GM21717 (cell line): ENCODE data around the gene ABI2.
"Not testable (repeated sequence)": the region's sequence is repeated elsewhere in the genome, so short reads cannot be mapped to it uniquely, and the experiment has no call there.

Source experiments
- ATAC-seq: cut with Tn5 transposase; IDR thresholded peaks from one replicate; pipeline ENCODE4 v1.9.1; 2021; ENCODE audit warnings: mild to moderate bottlenecking, moderate library complexity; ENCODE audit not compliant: unreplicated experiment

ABI2 gene

DNA sequence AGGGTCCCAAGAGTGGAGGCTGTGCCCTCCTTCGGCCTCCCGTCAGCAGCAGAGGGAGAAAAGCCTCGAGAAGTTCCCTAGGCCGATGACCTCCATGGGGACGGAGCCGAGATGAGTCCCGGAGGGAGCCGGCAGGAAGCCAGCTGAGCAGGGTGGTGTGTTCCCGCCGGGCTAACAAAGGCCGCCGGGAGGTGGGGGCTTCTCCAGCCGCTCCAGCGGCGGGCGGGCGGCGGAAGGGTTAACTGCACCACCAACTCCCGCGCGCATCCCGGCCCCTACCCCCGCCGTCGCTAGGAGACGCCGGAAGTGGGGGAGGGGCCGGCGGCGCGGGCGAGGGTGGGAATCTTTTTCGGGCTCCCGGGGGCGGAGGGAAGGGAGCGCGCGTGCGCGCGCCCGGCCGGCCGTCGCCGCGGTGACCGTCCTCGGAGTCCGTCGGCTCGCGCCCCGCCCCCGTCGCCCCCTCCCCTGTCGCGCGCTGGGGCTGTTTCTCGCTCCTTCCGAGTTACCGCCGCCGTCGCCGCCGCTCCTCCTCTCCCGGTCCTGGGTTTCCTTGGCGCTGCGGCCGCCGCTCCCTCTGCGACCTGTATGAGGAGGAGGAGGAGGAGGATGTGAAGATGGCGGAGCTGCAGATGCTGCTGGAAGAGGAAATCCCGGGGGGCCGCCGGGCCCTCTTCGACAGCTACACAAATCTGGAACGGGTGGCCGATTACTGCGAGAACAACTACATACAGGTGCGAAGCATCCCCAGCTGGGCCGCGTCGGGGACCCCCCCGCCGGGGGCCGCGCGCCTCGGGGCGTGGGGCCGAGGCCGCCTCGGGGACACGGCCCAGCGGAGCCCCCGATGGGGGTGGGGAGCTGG is at the start of gene ABI2:
TSS of gene ABI2 (plus strand) at position 494 of the 859 bp plus-strand sequence. CDS start at position 615, 121 bp downstream.
- peak; percentile 69 for ATAC-seq

DNA sequence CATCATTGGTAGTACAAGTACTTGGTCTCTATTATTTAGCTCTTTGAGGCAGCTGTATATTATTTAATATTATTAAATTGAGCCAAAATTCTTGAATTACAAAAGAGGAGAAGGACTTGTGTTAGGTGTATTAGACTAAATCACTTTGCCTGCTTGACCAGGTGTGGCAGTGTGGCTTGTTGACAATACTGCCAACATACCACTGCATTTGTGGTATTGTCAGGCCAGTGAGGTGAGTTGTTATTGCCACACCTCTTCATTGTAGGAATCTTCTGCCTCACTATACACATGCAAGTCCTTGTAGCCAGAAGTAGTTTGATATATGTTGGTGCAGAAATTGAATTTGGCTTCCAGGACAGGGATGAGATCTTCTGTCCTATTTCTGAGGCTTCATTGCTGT is 48.9 kb upstream of the ABI2 start:
- ATAC-seq = no peak

DNA sequence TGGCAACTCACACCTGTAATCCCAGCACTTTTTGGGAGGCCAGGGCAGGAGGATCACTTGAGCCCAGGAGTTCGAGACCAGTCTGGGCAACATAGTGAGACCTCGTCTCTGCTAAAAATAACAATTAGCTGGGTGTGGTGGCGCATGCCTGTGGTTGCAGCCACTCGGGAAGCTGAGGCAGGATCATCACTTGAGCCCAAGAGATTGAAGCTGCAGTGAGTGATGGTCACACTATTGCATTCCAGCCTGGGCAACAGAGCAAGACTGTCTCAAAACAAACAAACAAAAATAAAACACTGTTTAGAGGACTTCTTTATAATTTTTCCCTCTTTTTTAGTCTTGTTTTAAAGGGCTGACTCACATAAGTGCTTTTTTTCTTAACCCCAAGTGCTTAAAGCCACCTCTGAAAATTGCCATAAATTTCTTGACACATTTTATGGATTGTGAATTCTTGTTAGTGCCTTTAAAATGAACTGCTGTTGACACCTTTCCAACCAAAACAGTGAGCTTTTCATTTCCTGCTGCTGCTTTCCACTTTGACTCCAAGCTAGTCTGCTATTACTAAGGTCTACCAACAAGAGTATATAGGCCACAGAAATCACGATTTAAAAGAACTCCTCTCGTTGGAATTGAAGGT is 47.6 kb upstream of the ABI2 start:
- no peak for ATAC-seq

DNA sequence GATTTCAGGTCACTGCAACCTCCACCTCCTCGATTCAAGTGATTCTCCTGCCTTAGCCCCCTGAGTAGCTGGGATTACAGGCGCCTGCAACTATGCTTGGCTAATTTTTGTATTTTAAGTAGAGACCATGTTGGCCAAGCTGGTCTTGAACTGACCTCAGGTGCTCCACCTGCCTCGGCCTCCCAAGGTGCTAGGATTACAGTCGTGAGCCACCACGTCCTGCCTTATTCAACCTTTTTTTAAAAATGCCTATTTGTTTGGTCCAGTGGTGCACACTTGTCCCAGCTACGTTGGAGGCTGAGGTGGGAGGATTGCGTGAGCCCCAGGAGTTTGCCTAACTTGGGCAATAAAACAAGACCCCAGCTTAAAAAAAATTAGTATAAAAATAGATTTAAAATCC is 46.1 kb upstream of the ABI2 start:
- ATAC-seq = no peak

DNA sequence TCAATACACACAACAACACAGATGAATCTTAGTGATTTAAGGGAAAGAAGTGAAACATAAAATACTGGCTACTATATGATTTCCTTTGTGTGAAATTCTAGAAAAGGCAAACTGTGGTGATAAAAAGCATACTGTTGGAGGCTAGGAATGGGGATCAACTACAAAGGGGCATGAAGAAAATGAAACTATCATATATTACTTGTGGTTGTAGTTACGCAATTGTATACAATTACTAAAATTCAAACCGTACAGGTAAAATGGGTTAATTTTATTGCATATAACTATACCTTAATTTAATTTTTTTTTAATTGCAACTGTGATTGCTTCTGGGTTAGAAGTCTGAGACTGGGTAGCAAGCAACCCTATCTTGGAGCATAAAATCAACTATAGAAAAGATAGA is 41.7 kb upstream of the ABI2 start:
- ATAC-seq = no peak

DNA sequence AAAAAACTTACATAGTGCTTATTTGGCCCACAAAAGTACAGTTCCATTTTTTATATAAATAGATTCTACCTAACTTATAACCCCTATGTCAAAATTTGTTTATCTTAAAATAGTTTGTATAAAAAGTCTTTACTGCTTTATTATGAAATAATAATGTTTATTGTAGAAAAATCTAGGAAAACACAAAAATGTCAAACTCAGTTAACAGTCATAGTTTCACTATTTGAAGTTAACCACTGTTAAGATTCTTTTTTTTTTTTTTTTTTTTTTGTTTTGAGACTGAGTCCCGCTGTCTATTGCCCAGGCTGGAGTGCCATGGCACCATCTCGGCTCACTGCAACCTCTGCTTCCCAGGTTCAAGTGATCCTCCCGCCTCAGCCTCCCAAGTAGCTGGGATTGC is 26.5 kb upstream of the ABI2 start:
- ATAC-seq = no peak

DNA sequence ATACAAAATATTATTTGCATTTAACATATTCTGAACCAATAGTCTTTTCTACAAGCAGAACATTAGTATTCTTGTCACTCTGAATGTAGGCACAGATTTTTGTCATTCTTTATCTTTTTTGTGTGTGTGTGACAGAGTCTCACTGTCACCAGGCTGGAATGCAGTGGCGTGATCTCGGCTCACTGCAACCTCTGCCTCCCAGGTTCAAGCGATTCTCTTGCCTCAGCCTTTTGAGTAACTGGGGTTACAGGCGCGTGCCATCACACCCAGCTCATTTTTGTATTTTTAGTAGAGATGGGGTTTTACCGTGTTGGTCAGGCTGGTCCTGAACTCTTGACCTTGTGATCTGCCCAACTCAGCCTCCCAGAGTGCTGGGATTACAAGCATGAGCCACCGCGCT is 25.6 kb upstream of the ABI2 start:
- ATAC-seq = not testable (repeated sequence)

DNA sequence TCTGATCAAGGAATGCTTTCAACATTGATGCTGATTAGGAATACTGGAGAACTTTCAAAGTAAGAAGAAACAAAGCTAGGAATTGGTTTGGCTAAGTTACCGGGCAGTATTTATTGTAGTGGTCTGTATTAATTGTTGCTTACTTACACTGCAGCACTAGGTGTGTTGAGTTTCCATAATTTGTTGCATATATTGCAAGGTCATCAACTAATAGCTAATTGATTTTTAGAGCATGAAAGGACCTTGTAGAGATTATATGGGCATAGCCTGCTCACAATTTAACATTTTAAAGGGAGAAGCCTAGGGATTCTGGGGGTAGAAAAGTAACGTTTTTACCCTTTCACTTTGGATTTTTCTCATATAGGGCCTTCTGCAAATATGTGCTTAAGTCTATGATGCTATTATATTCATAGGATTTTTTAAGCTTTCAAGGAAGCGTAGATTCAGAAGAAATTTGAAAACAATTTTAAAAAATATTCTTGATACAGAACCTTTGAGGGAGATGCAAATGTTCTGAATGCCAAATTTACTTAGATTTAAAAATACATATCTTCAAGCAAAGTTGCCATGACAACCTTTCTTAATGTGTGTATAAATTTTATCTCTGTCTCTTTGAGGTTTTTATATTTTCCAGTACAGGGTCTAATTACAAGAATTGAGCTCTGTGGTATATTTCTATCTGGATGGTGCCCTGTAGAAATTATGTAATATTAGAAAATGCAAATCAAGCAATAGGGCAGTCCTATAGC is 17.3 kb upstream of the ABI2 start:
- no peak for ATAC-seq

DNA sequence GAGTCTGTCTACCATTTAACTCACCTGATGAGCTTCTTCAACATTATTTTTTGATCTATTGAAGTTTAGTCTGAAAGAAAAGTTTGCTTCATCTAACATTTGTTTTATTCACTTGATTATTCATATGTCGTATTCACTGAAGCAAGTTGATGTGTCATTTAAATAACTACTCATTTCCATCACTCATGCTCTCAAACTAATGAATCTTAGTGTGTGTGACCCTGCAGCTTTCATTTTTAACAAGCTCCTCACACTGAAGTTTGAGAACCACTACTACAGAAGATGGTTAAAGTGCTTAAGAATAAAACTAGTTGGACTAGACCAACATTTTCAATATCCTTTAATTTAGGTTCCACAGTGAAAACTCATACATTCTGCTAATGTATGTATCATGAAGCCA is 1.8 kb upstream of the ABI2 start:
- ATAC-seq = no peak

DNA sequence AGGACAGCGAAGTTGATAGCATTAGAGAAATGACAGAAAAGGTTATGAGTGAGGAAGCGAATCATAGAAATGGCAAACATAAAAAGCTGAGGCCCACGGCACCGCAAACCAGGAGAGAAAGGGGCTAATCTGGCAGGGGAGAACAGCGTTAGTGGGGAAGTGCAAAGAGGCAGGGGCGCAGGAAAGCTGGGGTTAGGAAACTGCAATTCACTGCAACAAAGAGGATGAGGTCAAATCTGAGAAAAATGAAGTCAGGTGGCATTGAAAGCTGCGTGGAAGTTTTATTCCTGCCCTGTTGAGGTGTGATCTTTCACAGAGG is 653 bp upstream of the ABI2 start:
- ATAC-seq = peak; percentile 8

DNA sequence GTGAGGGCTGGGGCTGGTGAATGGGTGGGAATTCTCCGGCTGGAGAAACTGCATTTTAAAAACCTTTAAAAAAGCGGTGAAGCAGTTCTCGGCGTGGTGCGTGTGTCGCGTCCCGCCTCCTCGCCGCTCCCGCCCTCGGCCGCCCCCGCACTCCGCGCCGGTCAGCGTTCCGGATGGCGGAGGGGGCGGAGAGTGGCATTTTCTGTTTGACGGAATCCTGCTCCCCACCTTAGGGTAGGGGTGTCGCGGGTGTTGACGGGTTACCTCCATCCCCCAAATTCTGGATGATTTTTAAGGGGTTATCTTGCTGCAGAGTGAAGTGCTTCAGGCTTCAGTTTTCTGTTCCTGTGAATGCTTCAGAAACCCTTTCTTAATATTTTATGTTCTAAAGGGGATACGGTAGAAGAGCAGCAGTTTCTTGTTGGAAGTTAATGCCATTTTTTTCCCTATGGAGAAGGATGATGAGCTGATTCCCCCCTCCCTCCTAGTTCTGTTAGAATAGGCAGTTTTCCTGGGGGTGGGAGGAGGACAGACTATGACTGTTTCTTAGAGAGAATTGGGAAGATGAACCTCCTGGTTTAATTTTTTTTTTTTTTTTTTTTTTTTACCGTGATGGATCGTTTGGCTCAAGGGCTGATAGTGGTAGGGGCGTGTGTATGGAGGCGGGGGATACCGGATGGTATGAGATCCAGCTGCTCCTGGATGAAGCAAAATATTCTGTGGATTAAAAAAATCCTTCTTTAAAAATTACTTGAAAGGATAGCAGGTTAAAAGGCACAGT is 756 bp downstream of the ABI2 start:
- peak; percentile 56 for ATAC-seq

DNA sequence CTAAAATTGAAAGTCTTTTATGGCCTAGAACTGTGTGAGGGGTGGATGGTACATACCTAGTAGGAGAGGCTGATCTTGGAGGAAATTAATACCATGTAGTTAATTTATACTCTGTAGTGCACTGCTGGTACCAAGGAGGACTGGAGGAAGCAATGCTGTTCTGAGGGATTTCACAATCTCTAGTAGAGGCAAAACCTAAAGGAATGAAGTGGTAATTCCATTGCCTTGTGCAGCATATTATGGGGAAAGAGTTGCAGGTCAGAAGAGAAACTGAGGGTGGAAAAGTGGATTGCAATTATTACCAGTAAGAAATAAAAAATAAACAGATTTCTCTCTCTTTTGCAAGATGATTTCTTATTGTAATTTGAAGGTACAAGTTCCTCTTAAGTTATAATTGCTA is 2.2 kb downstream of the ABI2 start:
- ATAC-seq = no peak

DNA sequence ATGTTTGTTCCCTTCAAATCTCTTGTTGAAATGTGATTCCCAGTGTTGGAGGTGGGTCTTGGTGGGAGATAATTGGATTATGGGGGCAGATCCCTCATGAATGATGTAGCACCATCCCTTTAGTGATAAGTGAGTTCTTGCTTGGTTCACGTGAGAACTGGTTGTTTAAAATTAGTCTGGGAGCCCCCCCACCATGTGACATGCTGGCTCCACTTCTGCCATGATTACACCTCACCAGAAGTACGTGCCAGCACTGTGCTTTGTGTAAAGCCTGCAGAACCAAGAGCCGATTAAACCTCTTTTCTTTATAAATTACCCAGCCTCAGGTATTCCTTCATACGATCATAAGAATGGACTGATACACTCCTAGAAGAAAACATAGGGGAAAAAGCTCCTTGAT is 10.1 kb downstream of the ABI2 start:
- no peak for ATAC-seq

DNA sequence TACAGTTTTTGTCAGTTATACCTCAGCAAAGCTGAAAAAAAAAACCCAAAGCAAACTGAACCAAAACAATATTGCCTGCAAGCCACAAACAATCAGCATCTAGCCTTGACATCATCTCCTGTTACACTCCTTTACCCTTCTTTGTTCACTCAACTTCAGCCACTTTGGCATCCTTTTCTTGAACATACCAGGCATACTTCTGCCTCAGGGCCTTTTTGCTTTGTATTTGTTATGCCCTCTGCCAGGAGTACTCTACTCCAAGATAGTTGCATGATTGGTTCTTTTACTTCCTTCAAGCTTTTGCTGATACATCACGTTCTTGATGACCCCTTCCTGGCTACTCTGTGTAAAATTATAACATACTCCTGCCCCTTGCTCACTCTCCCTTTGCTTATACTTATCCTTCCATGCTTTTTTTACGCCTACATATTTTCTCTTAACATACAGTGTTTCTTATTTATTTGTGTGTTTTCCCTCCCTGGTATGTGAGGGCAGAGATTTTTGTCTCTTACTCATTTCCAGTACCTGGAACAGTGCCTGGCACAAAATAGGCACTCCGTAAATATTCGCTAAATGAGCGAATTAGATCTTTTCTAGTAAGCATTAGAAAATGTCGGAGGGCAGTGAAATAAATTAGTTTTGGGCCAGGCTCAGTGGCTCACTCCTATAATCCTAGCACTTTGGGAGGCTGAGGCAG is 12.7 kb downstream of the ABI2 start:
- no peak for ATAC-seq

DNA sequence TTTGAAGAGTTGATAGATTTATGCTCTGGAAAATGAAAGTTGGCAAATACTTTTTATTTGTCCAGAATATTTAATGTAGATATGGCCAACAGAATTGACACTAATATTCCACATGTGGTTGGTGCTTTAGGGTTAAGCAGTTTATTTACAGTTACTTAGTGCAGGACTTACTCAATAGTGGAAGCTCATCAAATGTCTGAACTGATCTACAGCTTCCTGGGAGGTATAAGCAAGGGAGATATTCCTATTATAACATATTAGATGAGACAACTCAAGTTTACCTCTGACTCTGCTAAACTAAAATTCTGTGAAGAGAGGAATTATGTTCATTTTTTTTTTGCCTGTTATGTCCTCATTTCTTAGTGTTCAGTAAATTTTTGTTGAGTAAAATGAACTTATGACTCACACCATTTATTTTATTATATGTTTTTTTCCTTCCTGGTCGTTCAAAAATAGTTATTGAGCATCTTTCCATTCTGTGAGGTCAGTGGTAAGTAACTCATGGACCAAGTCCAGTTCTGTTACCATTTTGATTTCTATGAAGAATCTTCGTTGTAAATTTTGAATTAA is 13.6 kb downstream of the ABI2 start:
- no peak for ATAC-seq

DNA sequence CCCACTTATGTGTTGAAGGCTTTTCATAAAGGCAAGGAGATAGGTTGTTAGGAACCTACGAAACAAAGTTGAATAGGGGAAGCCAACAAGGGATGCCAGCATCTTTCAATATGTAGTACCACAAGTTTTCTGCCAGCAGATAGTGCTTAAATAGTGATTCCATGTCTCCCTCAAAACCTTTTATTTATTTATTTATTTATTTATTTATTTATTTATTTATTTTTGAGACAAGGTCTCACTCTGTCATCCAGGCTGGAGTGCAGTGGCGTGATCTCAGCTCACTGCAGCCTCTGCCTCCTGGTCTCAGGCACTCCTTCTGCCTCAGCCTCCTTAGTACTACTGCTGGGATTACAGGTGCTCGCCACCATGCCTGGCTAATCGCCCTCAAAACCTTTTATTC is 14.2 kb downstream of the ABI2 start:
- not testable (repeated sequence) for ATAC-seq

DNA sequence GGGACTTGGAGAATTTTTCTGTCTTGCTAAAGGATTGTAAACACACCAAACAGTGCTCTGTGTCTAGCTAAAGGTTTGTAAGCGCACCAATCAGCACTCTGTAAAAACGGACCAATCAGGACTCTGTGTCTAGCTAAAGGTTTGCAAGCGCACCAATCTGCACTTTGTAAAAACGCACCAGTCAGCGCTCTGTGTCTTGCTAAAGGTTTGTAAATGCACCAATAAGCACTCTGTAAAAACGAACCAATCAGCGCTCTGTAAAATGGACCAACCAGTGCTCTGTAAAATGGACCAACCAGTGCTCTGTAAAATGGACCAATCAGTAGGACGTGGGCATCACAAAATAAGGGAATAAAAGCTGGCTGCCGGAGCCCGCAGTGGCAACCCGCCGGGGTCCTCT is 16.5 kb downstream of the ABI2 start:
- no peak for ATAC-seq

DNA sequence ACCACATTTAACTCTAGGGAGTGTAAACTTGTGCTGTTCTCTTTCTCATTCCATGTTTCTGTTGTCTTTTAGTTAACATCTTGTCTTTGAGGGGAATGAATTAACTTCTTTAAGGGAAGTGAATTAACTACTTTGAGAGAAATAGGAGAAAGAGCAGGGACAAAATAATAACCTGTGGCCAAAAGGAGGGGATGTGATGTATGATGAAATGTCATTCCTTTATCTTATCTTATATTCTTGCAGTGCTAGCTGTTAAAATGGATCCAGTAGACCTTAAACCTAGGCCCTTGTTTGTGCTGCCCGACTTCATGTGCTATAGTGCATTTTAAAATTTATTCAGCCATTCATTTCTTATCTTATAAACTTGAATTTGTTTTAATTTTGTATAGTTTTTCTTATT is 18.4 kb downstream of the ABI2 start:
- ATAC-seq = no peak

DNA sequence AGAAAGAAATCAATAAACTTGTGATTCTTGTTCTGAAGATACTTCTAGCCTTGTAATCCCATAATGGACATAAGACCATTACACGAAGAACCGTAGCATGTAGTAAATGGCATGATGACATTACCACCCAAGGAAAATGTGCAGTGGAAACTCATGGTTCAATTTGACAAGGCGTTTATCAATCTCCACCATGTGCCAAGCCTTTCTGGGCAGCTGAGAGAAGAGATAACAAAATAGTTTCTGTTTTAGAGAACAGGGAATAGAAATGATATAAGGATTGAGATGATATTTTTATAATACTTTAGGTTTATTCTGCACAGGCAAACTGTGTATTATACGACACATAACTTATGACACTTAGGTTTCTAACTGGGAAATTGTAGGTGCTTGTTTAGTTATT is 19.2 kb downstream of the ABI2 start:
- ATAC-seq = no peak

DNA sequence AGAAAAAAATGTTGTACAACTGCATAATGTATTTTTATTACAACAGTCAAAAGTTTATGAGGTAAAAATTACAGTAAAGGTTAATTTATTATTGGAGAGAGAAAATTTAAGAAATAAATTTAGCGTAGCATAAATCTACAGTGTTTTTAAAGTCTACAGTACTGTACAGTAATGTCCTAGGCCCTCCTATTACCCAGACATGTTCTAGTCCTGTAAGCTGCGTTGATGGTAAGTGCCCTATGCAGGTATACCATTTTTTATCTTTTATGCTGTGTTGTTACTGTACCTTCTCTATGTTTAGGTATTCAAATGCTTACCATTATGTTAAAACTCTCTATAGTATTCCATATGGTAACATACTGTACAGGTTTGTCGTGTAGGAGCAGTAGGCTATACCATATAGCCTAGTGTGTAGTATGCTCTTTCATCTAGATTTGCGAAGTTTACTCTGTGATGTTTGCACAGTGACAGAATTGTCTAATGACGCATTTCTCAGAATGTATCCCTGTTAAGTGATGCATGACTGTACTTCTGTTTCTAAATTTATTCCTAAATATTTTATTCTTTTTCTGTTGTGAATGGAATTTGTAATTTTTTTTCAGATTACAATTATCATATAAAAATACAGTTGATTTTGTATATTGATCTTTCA is 24.5 kb downstream of the ABI2 start:
- ATAC-seq = no peak
